CD14-positive monocyte (primary cell): ENCODE data around the gene FHOD3. TPM values are rescaled to one million over a fixed set of nuclear protein-coding genes. Genes with fewer than 3 reads are reported as not detected.

Experiments
- DNase-seq, 3 donors: peaks; one replicate each; pipeline ENCODE4 v3.0.0-alpha.2; 2011 to 2022
- H2AFZ ChIP-seq: 2 replicates; pipeline ENCODE4 v1.6.0; 2012; ENCODE audit warnings: mild to moderate bottlenecking, low read depth, low read length, inconsistent platforms; ENCODE audit not compliant: insufficient read depth, poor library complexity, severe bottlenecking
- H3K27ac ChIP-seq, 2 donors: 1 replicate in 1 of 2; 2 replicates in 1 of 2; pipeline ENCODE4 v1.5.1; 2012 to 2013; ENCODE audit warnings: low read length in 2 of 2, control low read depth in 1 of 2, inconsistent platforms in 1 of 2, low read depth in 1 of 2, mild to moderate bottlenecking in 1 of 2
- H3K27me3 ChIP-seq, 2 donors: one replicate each; pipeline versions ENCODE4 v1.6.0 to v1.6.1; 2011 to 2013; ENCODE audit warnings: low read length in 2 of 2; ENCODE audit not compliant: control insufficient read depth in 2 of 2, insufficient read depth in 2 of 2
- H3K36me3 ChIP-seq, 2 donors: replicated peaks in 1 of 2; 1 replicate in 1 of 2; 2 replicates in 1 of 2; pipeline versions ENCODE4 v1.5.1 to v1.6.1; 2012 to 2013; ENCODE audit warnings: low read length in 2 of 2, control low read depth in 1 of 2, inconsistent platforms in 1 of 2, mild to moderate bottlenecking in 1 of 2; ENCODE audit not compliant: insufficient read depth in 2 of 2, control insufficient read depth in 1 of 2
- H3K4me1 ChIP-seq, 2 donors: 1 replicate in 1 of 2; 2 replicates in 1 of 2; pipeline versions ENCODE4 v1.5.1 to v1.6.1; 2012 to 2013; ENCODE audit warnings: low read length in 2 of 2, control low read depth in 1 of 2, inconsistent platforms in 1 of 2, mild to moderate bottlenecking in 1 of 2, moderate library complexity in 1 of 2; ENCODE audit not compliant: insufficient read depth in 2 of 2, control insufficient read depth in 1 of 2
- H3K4me2 ChIP-seq: replicated peaks from 2 replicates; pipeline ENCODE3; 2012; ENCODE audit warnings: low read length, moderate library complexity, mild to moderate bottlenecking; ENCODE audit not compliant: poor library complexity, severe bottlenecking; ENCODE audit errors: extremely low read depth
- H3K4me3 ChIP-seq, 3 experiments: fragments of 200-600 bp in 1 of 3; sonication (generic) in 1 of 3; replicated peaks in 1 of 3; 1 replicate in 2 of 3; 2 replicates in 1 of 3; pipeline ENCODE4 v1.5.1; 2011 to 2013; ENCODE audit warnings: low read length in 3 of 3, mild to moderate bottlenecking in 3 of 3, control low read depth in 2 of 3, low read depth in 2 of 3, inconsistent platforms in 1 of 3, moderate library complexity in 1 of 3
- H3K79me2 ChIP-seq: 2 replicates; pipeline ENCODE4 v1.6.0; 2012; ENCODE audit warnings: mild to moderate bottlenecking, control low read depth, inconsistent platforms, low read length, moderate library complexity; ENCODE audit not compliant: insufficient read depth
- H3K9ac ChIP-seq: 2 replicates; pipeline ENCODE4 v1.6.0; 2017; ENCODE audit warnings: low read length, mild to moderate bottlenecking; ENCODE audit not compliant: insufficient read depth, poor library complexity, severe bottlenecking
- H3K9me3 ChIP-seq, 2 donors: replicated peaks in 1 of 2; 1 replicate in 1 of 2; 2 replicates in 1 of 2; pipeline versions ENCODE4 v1.5.1 to v1.6.1; 2012 to 2013; ENCODE audit warnings: low read length in 2 of 2, control low read depth in 1 of 2; ENCODE audit not compliant: control insufficient read depth in 1 of 2, insufficient read depth in 1 of 2
- H4K20me1 ChIP-seq: 2 replicates; pipeline ENCODE4 v1.6.0; 2012; ENCODE audit warnings: mild to moderate bottlenecking, low read length, control low read depth, moderate library complexity; ENCODE audit not compliant: insufficient read depth
- H3K27ac Mint-ChIP-seq, 7 donors: one replicate each; pipeline ENCODE4 v1.8.0; 2020; ENCODE audit warnings: mild to moderate bottlenecking in 7 of 7, mixed read lengths in 7 of 7, moderate library complexity in 6 of 7, inconsistent platforms in 2 of 7
- H3K27me3 Mint-ChIP-seq, 3 donors: one replicate each; pipeline ENCODE4 v1.8.0; 2021 to 2022; ENCODE audit warnings: low read depth in 3 of 3, mild to moderate bottlenecking in 3 of 3, mixed read lengths in 3 of 3, moderate library complexity in 3 of 3, inconsistent platforms in 1 of 3
- H3K36me3 Mint-ChIP-seq, 2 donors: one replicate each; pipeline ENCODE4 v1.8.0; 2020; ENCODE audit warnings: mixed read lengths in 2 of 2, inconsistent platforms in 1 of 2, mild to moderate bottlenecking in 1 of 2
- H3K4me1 Mint-ChIP-seq: one replicate; pipeline ENCODE4 v1.8.0; 2020; ENCODE audit warnings: mild to moderate bottlenecking, mixed read lengths
- H3K4me3 Mint-ChIP-seq, 2 donors: one replicate each; pipeline ENCODE4 v1.8.0; 2020; ENCODE audit warnings: mild to moderate bottlenecking in 2 of 2, mixed read lengths in 2 of 2, moderate library complexity in 1 of 2
- H3K9me3 Mint-ChIP-seq, 7 donors: one replicate each; pipeline ENCODE4 v1.8.0; 2020 to 2022; ENCODE audit warnings: mixed read lengths in 7 of 7, mild to moderate bottlenecking in 6 of 7, moderate library complexity in 6 of 7, inconsistent platforms in 2 of 7
- CTCF ChIP-seq: fragments of 200-600 bp; IDR thresholded peaks from one replicate; pipeline ENCODE4 v1.8.0; 2022; ENCODE audit warnings: antibody characterized with exemption, mild to moderate bottlenecking
- WGBS: methylation state at CpG from one replicate; pipeline ENCODE4 v1.1.5; 2013; ENCODE audit warnings: missing lambda C conversion rate; ENCODE audit not compliant: insufficient coverage; 5-methylcytosine and 5-hydroxymethylcytosine counted together
- intact Hi-C, 2 donors: fragments of 100-400 bp; cut with micrococcal nuclease; formaldehyde crosslinking; loops; one replicate each; pipeline versions ENCODE4 v1.15.0 to v1.15.1; 2023
- polyA plus RNA-seq, 3 donors: library from polyadenylated mRNA; depleted of rRNA in 1 of 3; unstranded in 2 of 3; stranded (reverse) in 1 of 3; fragments of 300-500 nt in 2 of 3; fragments of >200 nt in 1 of 3; fragmentation: Illumina TruSeq in 2 of 3; gene quantifications; 1 replicate in 2 of 3; 2 replicates in 1 of 3; pipeline ENCODE4 v1.2.3, GENCODE V29; 2012 to 2021

Gene FHOD3
- polyA plus RNA-seq, 3 donors = not detected

GRCh38 chr18:36312806-36313395 is 15.4 kb downstream of the FHOD3 start:
- H3K4me2 ChIP-seq = no peak overlapping the region
- H3K9ac ChIP-seq = no peak overlapping the region
- no peaks in the 10 kb centered on the region for H3K4me1 ChIP-seq
- H3K4me3 ChIP-seq = no peak overlapping the region
- no peak for DNase-seq
- Mint-ChIP-seq H3K36me3 (no peaks in the 10 kb centered on the region), H3K4me3 (no peak overlapping the region), H3K27ac (no peak overlapping the region), H3K27me3 (peaks cover 6 to 21% (median 11%) of the 10 kb centered on the region in 3 donors), H3K9me3 (peaks cover 0 to 6% (median under 1%) of the 10 kb centered on the region in 7 donors), H3K4me1 (no peaks in the 10 kb centered on the region)
- H2AFZ ChIP-seq = no peak overlapping the region
- no peaks in the 10 kb centered on the region for H4K20me1 ChIP-seq
- no peaks in the 10 kb centered on the region for H3K27me3 ChIP-seq
- H3K9me3 ChIP-seq = no peaks in the 10 kb centered on the region
- no peak for TF ChIP-seq CTCF
- intact Hi-C loops = no loop called here
- H3K79me2 ChIP-seq = no peaks in the 10 kb centered on the region
- 100% methylated on average over 1 of the region's 2 CpGs for WGBS
- no peak overlapping the region for H3K27ac ChIP-seq
- H3K36me3 ChIP-seq = no peaks in the 10 kb centered on the region

GRCh38 chr18:36314098-36314497 is 16.6 kb downstream of the FHOD3 start:
- Histone ChIP-seq H2AFZ (no peak overlapping the region), H3K9me3 (peaks cover 0 to 6% of the 10 kb centered on the region in 2 donors), H3K4me1 (no peaks in the 10 kb centered on the region), H3K9ac (no peak overlapping the region), H4K20me1 (no peaks in the 10 kb centered on the region), H3K36me3 (no peaks in the 10 kb centered on the region), H3K79me2 (no peaks in the 10 kb centered on the region), H3K27ac (no peak overlapping the region), H3K4me3 (no peak overlapping the region), H3K4me2 (no peak overlapping the region), H3K27me3 (no peaks in the 10 kb centered on the region)
- no peaks in the 10 kb centered on the region for H3K4me1 Mint-ChIP-seq
- no peak for DNase-seq
- peaks cover 5 to 19% (median 9%) of the 10 kb centered on the region in 3 donors for H3K27me3 Mint-ChIP-seq
- WGBS = 87% methylated on average over 1 of the region's 4 CpGs
- peaks cover 2 to 17% (median 9%) of the 10 kb centered on the region in 7 donors for H3K9me3 Mint-ChIP-seq
- no peak for TF ChIP-seq CTCF
- H3K27ac Mint-ChIP-seq = no peak overlapping the region
- intact Hi-C loops = no loop called here
- H3K36me3 Mint-ChIP-seq = no peaks in the 10 kb centered on the region
- no peak overlapping the region for H3K4me3 Mint-ChIP-seq
